Fibroblast of lung (primary cell): ENCODE data around the gene SWT1.

ENCODE experiments used
- EZH2 ChIP-seq: IDR thresholded peaks from 2 replicates; pipeline ENCODE4 v1.5.1; 2012; ENCODE audit warnings: low read length, control low read depth, mild to moderate bottlenecking; ENCODE audit errors: missing control alignments
- TF ChIP-seq, protein P1 (sequence below), 2 donors: IDR thresholded peaks in 1 of 2; conservative IDR thresholded peaks in 1 of 2; 1 replicate in 1 of 2; 2 replicates in 1 of 2; pipeline ENCODE4 v1.5.1; 2011 to 2012; ENCODE audit warnings: low read length in 2 of 2, control low read depth in 1 of 2, inconsistent platforms in 1 of 2, low read depth in 1 of 2, mild to moderate bottlenecking in 1 of 2

GRCh38 chr1:185162491-185162890, 5.5 kb downstream of the SWT1 start:
- TF ChIP-seq, protein P1, sequence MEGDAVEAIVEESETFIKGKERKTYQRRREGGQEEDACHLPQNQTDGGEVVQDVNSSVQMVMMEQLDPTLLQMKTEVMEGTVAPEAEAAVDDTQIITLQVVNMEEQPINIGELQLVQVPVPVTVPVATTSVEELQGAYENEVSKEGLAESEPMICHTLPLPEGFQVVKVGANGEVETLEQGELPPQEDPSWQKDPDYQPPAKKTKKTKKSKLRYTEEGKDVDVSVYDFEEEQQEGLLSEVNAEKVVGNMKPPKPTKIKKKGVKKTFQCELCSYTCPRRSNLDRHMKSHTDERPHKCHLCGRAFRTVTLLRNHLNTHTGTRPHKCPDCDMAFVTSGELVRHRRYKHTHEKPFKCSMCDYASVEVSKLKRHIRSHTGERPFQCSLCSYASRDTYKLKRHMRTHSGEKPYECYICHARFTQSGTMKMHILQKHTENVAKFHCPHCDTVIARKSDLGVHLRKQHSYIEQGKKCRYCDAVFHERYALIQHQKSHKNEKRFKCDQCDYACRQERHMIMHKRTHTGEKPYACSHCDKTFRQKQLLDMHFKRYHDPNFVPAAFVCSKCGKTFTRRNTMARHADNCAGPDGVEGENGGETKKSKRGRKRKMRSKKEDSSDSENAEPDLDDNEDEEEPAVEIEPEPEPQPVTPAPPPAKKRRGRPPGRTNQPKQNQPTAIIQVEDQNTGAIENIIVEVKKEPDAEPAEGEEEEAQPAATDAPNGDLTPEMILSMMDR (conservative IDR thresholded peaks at IDR 0.05 in 1 of 2, IDR thresholded peaks at IDR 0.05 in 1 of 2; ENCODE audit: low read depth in 1 of 2, low read length in 2 of 2) = no peak
- no peak for TF ChIP-seq EZH2
